Measurements from ENCODE around the gene SLC35B2.

GRCh38 chr6:44286747-44287146, 29.4 kb upstream of the SLC35B2 start:
- TF ChIP-seq POLR2A (IDR thresholded peaks at IDR 0.05; ENCODE audit: low read depth, low read length) (no peak), EZH2 (IDR thresholded peaks at IDR 0.05; ENCODE audit: borderline replicate concordance, control insufficient read depth, low read depth, low read length) (no peak), CBX5 (IDR thresholded peaks at IDR 0.05; ENCODE audit: low read depth) (no peak), CTCF (IDR thresholded peaks at IDR 0.05 in 2 of 3, conservative IDR thresholded peaks at IDR 0.05 in 1 of 3; ENCODE audit: control insufficient read depth in 2 of 3, extremely low read depth in 1 of 3, insufficient read depth in 1 of 3, low read depth in 3 of 3, low read length in 3 of 3) (no peak), ELK1 (IDR thresholded peaks at IDR 0.05; ENCODE audit: low read depth, low read length) (no peak), MAX (IDR thresholded peaks at IDR 0.05; ENCODE audit: low read depth, low read length) (no peak), PAX8 (IDR thresholded peaks at IDR 0.05) (no peak), USF2 (IDR thresholded peaks at IDR 0.05; ENCODE audit: borderline replicate concordance, low read depth, low read length) (no peak), TBL1XR1 (IDR thresholded peaks at IDR 0.05; ENCODE audit: low read depth, low read length) (no peak)

Data from GM12878 (cell line).